ENCODE data around the gene HMOX2. TPM values are rescaled to one million over a fixed set of nuclear protein-coding genes. Genes with fewer than 3 reads are reported as not detected.

The HMOX2 gene
- total RNA-seq, 4 donors from 2014 or later: 21.7 to 30.0 (median 28.4) TPM

DNA sequence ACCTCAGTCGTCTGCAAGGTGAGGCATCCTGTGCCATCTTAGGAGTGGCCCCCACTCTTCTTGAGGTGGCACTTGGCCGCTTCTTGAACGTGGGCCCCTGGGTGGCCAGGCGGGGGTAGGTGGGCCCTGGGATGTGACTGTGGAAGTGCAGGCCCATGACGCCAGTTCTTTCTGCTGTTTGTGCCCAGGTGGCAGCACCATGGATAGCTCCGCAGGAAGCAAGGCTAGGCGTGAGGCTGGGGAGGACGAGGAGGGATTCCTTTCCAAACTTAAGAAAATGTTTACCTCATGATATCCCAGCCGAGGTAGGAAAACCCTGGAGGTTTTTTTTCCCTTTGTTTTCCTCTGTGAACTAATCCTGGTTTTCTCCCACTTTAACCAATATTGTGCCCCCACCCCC lies 21.6 kb upstream of the HMOX2 start:
- Histone ChIP-seq H3K27ac (no peak overlapping the region), H3K36me3 (peaks cover 4 to 86% of the 10 kb centered on the region in 2 donors), H3K27me3 (no peaks in the 10 kb centered on the region), H3K4me3 (no peak overlapping the region), H3K4me1 (no peaks in the 10 kb centered on the region), H3K9me3 (no peaks in the 10 kb centered on the region)
- no peak for ATAC-seq
- in situ Hi-C loops (cut with MboI; ENCODE audit: low sequenced_read_pairs in 4 of 4) (no loop called here), intact Hi-C loops (cut with DNase I; ENCODE audit: low total_unique reads) (no loop called here)
- TF ChIP-seq POLR2A (IDR thresholded peaks at IDR 0.05): no peak
- TF ChIP-seq, protein P1, sequence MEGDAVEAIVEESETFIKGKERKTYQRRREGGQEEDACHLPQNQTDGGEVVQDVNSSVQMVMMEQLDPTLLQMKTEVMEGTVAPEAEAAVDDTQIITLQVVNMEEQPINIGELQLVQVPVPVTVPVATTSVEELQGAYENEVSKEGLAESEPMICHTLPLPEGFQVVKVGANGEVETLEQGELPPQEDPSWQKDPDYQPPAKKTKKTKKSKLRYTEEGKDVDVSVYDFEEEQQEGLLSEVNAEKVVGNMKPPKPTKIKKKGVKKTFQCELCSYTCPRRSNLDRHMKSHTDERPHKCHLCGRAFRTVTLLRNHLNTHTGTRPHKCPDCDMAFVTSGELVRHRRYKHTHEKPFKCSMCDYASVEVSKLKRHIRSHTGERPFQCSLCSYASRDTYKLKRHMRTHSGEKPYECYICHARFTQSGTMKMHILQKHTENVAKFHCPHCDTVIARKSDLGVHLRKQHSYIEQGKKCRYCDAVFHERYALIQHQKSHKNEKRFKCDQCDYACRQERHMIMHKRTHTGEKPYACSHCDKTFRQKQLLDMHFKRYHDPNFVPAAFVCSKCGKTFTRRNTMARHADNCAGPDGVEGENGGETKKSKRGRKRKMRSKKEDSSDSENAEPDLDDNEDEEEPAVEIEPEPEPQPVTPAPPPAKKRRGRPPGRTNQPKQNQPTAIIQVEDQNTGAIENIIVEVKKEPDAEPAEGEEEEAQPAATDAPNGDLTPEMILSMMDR (IDR thresholded peaks at IDR 0.05 in 4 of 5, conservative IDR thresholded peaks at IDR 0.05 in 1 of 5): no peak
- DNase-seq: no peak

DNA sequence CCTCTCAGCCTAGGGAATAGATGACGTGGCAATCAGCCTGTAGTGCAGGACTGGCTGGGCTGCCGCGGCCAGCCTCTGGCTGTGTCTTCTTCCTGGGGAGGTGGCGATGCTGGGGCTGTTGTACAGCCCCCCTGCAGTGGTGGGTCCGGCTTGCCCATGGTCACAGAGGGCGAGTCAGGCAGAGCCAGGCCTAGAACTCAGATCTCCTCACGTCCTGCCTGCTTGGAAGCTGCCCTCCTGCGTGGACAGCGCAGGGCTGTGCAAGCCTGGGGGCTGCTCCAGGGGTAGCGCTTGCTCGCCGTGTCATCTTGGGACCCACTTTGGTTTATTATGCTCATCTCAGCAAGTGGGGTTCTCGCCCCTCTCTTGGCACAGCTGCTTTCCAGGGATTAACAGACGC lies 21.1 kb upstream of the HMOX2 start:
- H3K36me3 ChIP-seq: peaks cover 0 to 81% of the 10 kb centered on the region in 2 donors

DNA sequence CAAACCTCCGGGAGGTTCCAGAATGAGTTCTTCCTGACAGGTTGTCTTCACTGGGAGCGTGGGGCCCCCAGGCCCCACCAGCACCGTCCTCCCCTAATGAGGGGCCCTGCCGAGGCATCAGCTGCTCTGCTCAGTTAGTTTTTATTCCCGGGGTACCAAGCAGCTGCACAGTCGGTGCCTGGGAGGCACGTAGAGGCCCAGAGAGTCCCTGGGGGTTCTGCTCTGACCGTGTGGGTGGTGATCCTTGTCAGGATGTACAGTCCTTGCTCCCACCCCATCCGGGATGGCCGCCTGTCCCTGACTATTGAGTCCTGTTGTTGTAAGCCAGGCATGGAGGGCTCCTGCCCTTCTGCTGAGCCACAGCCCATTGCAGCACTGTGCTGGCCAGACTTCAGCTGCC lies 20.2 kb upstream of the HMOX2 start:
- H3K27me3 ChIP-seq: no peaks in the 10 kb centered on the region
- ATAC-seq (no peak), DNase-seq (no peak)
- H3K36me3 ChIP-seq: peaks cover 0 to 73% of the 10 kb centered on the region in 2 donors
- no peak overlapping the region for H3K4me3 ChIP-seq
- TF ChIP-seq POLR2A (IDR thresholded peaks at IDR 0.05): no peak
- TF ChIP-seq, protein P1 (IDR thresholded peaks at IDR 0.05 in 4 of 5, conservative IDR thresholded peaks at IDR 0.05 in 1 of 5): no peak
- H3K4me1 ChIP-seq: no peaks in the 10 kb centered on the region
- intact Hi-C loops (cut with DNase I; ENCODE audit: low total_unique reads) (no loop called here), in situ Hi-C loops (cut with MboI; ENCODE audit: low sequenced_read_pairs in 4 of 4) (no loop called here)
- H3K27ac ChIP-seq: no peak overlapping the region
- no peaks in the 10 kb centered on the region for H3K9me3 ChIP-seq

More for the DNA sequence above, 21.1 kb upstream of the HMOX2 start:
- intact Hi-C loops (cut with DNase I; ENCODE audit: low total_unique reads): no loop called here
- ATAC-seq (no peak), DNase-seq (no peak)
- Histone ChIP-seq H3K9me3 (no peaks in the 10 kb centered on the region), H3K4me1 (no peaks in the 10 kb centered on the region), H3K4me3 (no peak overlapping the region), H3K27ac (no peak overlapping the region), H3K27me3 (no peaks in the 10 kb centered on the region)
- in situ Hi-C loops (cut with MboI; ENCODE audit: low sequenced_read_pairs in 4 of 4): no loop called here
- TF ChIP-seq, protein P1 (IDR thresholded peaks at IDR 0.05 in 4 of 5, conservative IDR thresholded peaks at IDR 0.05 in 1 of 5): no peak

DNA sequence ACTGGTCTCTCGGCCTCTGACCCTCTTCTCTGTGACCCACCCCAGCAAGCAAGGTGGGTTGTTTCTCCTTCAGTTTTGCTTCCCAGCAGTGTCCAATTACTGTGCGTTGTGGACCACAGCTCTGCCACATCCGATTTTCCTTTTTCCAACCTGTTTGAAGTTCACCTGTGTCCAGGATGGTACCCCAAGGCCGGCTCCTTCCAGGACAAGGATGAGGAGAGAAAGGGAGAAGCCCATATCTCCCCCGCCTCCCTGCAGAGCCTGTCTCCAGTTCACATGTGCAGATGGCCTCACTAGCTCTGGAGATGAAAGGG lies 15.3 kb upstream of the HMOX2 start:
- TF ChIP-seq, protein P1 (IDR thresholded peaks at IDR 0.05 in 4 of 5, conservative IDR thresholded peaks at IDR 0.05 in 1 of 5): no peak
- no peak for TF ChIP-seq POLR2A (IDR thresholded peaks at IDR 0.05)
- no peak overlapping the region for H3K4me3 ChIP-seq
- H3K27ac ChIP-seq: no peak overlapping the region
- intact Hi-C loops (cut with DNase I; ENCODE audit: low total_unique reads): no loop called here
- DNase-seq: no peak
- H3K36me3 ChIP-seq: peaks cover 0 to 27% of the 10 kb centered on the region in 2 donors
- H3K9me3 ChIP-seq: no peaks in the 10 kb centered on the region
- ATAC-seq: no peak
- H3K4me1 ChIP-seq: no peaks in the 10 kb centered on the region
- in situ Hi-C loops (cut with MboI; ENCODE audit: low sequenced_read_pairs in 4 of 4): no loop called here
- no peaks in the 10 kb centered on the region for H3K27me3 ChIP-seq
